ENCODE measurements around the gene AGRP.

AGRP gene

GRCh38 chr16:67470359-67470758 is 13.0 kb downstream of the AGRP start:
- H3K4me3 ChIP-seq (ENCODE audit: low read length), result no peak overlapping the region
- DNase-seq (ENCODE audit: low read depth, low spot score), result no peak

GRCh38 chr16:67468731-67469130 is 14.6 kb downstream of the AGRP start:
- no peak overlapping the region for H3K4me3 ChIP-seq (ENCODE audit: low read length)
- DNase-seq (ENCODE audit: low read depth, low spot score), result no peak

GRCh38 chr16:67466581-67466980 is 16.8 kb downstream of the AGRP start:
- no peak for DNase-seq (ENCODE audit: low read depth, low spot score)
- no peak overlapping the region for H3K4me3 ChIP-seq (ENCODE audit: low read length)

GRCh38 chr16:67464565-67464964 is 18.8 kb downstream of the AGRP start:
- no peak for DNase-seq (ENCODE audit: low read depth, low spot score)
- no peak overlapping the region for H3K4me3 ChIP-seq (ENCODE audit: low read length)

- DNase-seq (ENCODE audit: low read depth, low spot score), result no peak
- no peak overlapping the region for H3K4me3 ChIP-seq (ENCODE audit: low read length)
These were observed 19.7 kb downstream of the AGRP start for GRCh38 chr16:67463691-67464090.

GRCh38 chr16:67463059-67463458 is 20.3 kb downstream of the AGRP start:
- no peak overlapping the region for H3K4me3 ChIP-seq (ENCODE audit: low read length)
- no peak for DNase-seq (ENCODE audit: low read depth, low spot score)

GRCh38 chr16:67462279-67462655 is 21.1 kb downstream of the AGRP start:
- H3K4me3 ChIP-seq (ENCODE audit: low read length), result no peak overlapping the region
- DNase-seq (ENCODE audit: low read depth, low spot score), result no peak

GRCh38 chr16:67461600-67462278 is 21.6 kb downstream of the AGRP start:
- H3K4me3 ChIP-seq (ENCODE audit: low read length), result no peak overlapping the region
- no peak for DNase-seq (ENCODE audit: low read depth, low spot score)

- no peak for DNase-seq (ENCODE audit: low read depth, low spot score)
- no peak overlapping the region for H3K4me3 ChIP-seq (ENCODE audit: low read length)
These were observed 22.4 kb downstream of the AGRP start for GRCh38 chr16:67460961-67461360.

GRCh38 chr16:67460168-67460567 is 23.2 kb downstream of the AGRP start:
- no peak overlapping the region for H3K4me3 ChIP-seq (ENCODE audit: low read length)
- DNase-seq (ENCODE audit: low read depth, low spot score), result no peak

- no peak for DNase-seq (ENCODE audit: low read depth, low spot score)
- no peak overlapping the region for H3K4me3 ChIP-seq (ENCODE audit: low read length)
These were observed 23.5 kb downstream of the AGRP start for GRCh38 chr16:67459861-67460150.

- no peak for DNase-seq (ENCODE audit: low read depth, low spot score)
- no peak overlapping the region for H3K4me3 ChIP-seq (ENCODE audit: low read length)
These were observed 24.1 kb downstream of the AGRP start for GRCh38 chr16:67459066-67459860.

- DNase-seq (ENCODE audit: low read depth, low spot score), result no peak
- no peak overlapping the region for H3K4me3 ChIP-seq (ENCODE audit: low read length)
These were observed 25.2 kb downstream of the AGRP start for GRCh38 chr16:67458121-67458641.

- no peak overlapping the region for H3K4me3 ChIP-seq (ENCODE audit: low read length)
- no peak for DNase-seq (ENCODE audit: low read depth, low spot score)
These were observed 25.7 kb downstream of the AGRP start for GRCh38 chr16:67457611-67458010.

- DNase-seq (ENCODE audit: low read depth, low spot score), result no peak
- no peak overlapping the region for H3K4me3 ChIP-seq (ENCODE audit: low read length)
These were observed 26.8 kb downstream of the AGRP start for GRCh38 chr16:67456391-67457081.

- DNase-seq (ENCODE audit: low read depth, low spot score), result no peak
- no peak overlapping the region for H3K4me3 ChIP-seq (ENCODE audit: low read length)
These were observed 28.5 kb downstream of the AGRP start for GRCh38 chr16:67454852-67455251.

- no peak for DNase-seq (ENCODE audit: low read depth, low spot score)
- no peak overlapping the region for H3K4me3 ChIP-seq (ENCODE audit: low read length)
These were observed 29.2 kb downstream of the AGRP start for GRCh38 chr16:67454104-67454503.

- no peak overlapping the region for H3K4me3 ChIP-seq (ENCODE audit: low read length)
- no peak for DNase-seq (ENCODE audit: low read depth, low spot score)
These were observed 31.5 kb downstream of the AGRP start for GRCh38 chr16:67451704-67452435.

- no peak for DNase-seq (ENCODE audit: low read depth, low spot score)
- no peak overlapping the region for H3K4me3 ChIP-seq (ENCODE audit: low read length)
These were observed 32.2 kb downstream of the AGRP start for GRCh38 chr16:67451061-67451703.

All from Jurkat, Clone E6-1 (cell line).